ENCODE data around the gene UBE2L3.
"Not testable (repeated sequence)": the region's sequence is repeated elsewhere in the genome, so short reads cannot be mapped to it uniquely, and the experiment has no call there.

UBE2L3 gene

GRCh38 chr22:21559345-21560125 is 8.0 kb upstream of the UBE2L3 start:
- H3K4me1 ChIP-seq (ENCODE audit: control insufficient read depth, insufficient read depth, low read length); POLR2A ChIA-PET; H3K4me3 ChIP-seq (ENCODE audit: low read depth, low read length); H3K36me3 ChIP-seq (ENCODE audit: control insufficient read depth in 2 of 2, insufficient read depth in 1 of 2, low read length in 2 of 2); H3K27ac ChIP-seq (ENCODE audit: extremely low read depth, low read depth, low read length); CTCF ChIA-PET; H3K9me3 ChIP-seq (ENCODE audit: control insufficient read depth, insufficient read depth, low read depth, low read length): not testable (repeated sequence)

GRCh38 chr22:21560657-21561056 is 6.9 kb upstream of the UBE2L3 start:
- CTCF ChIA-PET; POLR2A ChIA-PET; H3K36me3 ChIP-seq (ENCODE audit: control insufficient read depth in 2 of 2, insufficient read depth in 1 of 2, low read length in 2 of 2); H3K4me1 ChIP-seq (ENCODE audit: control insufficient read depth, insufficient read depth, low read length); H3K27ac ChIP-seq (ENCODE audit: extremely low read depth, low read depth, low read length); H3K4me3 ChIP-seq (ENCODE audit: low read depth, low read length); H3K9me3 ChIP-seq (ENCODE audit: control insufficient read depth, insufficient read depth, low read depth, low read length): not testable (repeated sequence)

- H3K27ac ChIP-seq (ENCODE audit: extremely low read depth, low read depth, low read length): no peak overlapping the region
- no peaks in the 10 kb centered on the region for H3K36me3 ChIP-seq (ENCODE audit: control insufficient read depth in 2 of 2, insufficient read depth in 1 of 2, low read length in 2 of 2)
- no peaks in the 10 kb centered on the region for H3K4me1 ChIP-seq (ENCODE audit: control insufficient read depth, insufficient read depth, low read length)
- ChIA-PET CTCF (no interaction called here), POLR2A (interaction anchor here (0.7 to 1.2 kb wide), 2 partner anchors 9 to 38 kb away, joined by 3 read pairs; no protein-coding TSS in a partner anchor)
- H3K4me3 ChIP-seq (ENCODE audit: low read depth, low read length): no peak overlapping the region
- TF ChIP-seq ZNF621 (tag by site-specific recombination; IDR thresholded peaks at IDR 0.05) (no peak), SP3 (tag by site-specific recombination; IDR thresholded peaks at IDR 0.05) (no peak), ZNF10 (tag by site-specific recombination; IDR thresholded peaks at IDR 0.05) (no peak), ZNF169 (tag by site-specific recombination; IDR thresholded peaks at IDR 0.05) (no peak), GLI4 (tag by site-specific recombination; IDR thresholded peaks at IDR 0.05) (no peak)
- no peaks in the 10 kb centered on the region for H3K9me3 ChIP-seq (ENCODE audit: control insufficient read depth, insufficient read depth, low read depth, low read length)
These were observed 3.6 kb upstream of the UBE2L3 start for GRCh38 chr22:21563912-21564311.

GRCh38 chr22:21564411-21564810 is 3.1 kb upstream of the UBE2L3 start:
- TF ChIP-seq ZNF449 (tag by site-specific recombination; IDR thresholded peaks at IDR 0.05): no peak
- TF ChIP-seq ZNF501 (tag by site-specific recombination; IDR thresholded peaks at IDR 0.05): no peak
- TF ChIP-seq ZNF10 (tag by site-specific recombination; IDR thresholded peaks at IDR 0.05): no peak
- TF ChIP-seq HOXC10 (CRISPR knock-in tag; IDR thresholded peaks at IDR 0.05): no peak
- TF ChIP-seq ZBTB7A (tag by site-specific recombination; IDR thresholded peaks at IDR 0.05; ENCODE audit: low read depth): no peak
- no peak for TF ChIP-seq ZNF114 (tag by site-specific recombination; IDR thresholded peaks at IDR 0.05)
- POLR2A ChIA-PET: interaction anchor here (0.7 to 1.2 kb wide), 2 partner anchors 9 to 38 kb away, joined by 3 read pairs; no protein-coding TSS in a partner anchor
- CTCF ChIA-PET: no interaction called here
- peaks cover 1% of the 10 kb centered on the region; the same call in 1 of the 2 replicates for H3K4me1 ChIP-seq (ENCODE audit: control insufficient read depth, insufficient read depth, low read length)
- H3K36me3 ChIP-seq (ENCODE audit: control insufficient read depth in 2 of 2, insufficient read depth in 1 of 2, low read length in 2 of 2): peaks cover 0 to under 1% of the 10 kb centered on the region in 2 experiments; a peak in 1 of 3 replicates
- H3K27ac ChIP-seq (ENCODE audit: extremely low read depth, low read depth, low read length): no peak overlapping the region
- no peaks in the 10 kb centered on the region for H3K9me3 ChIP-seq (ENCODE audit: control insufficient read depth, insufficient read depth, low read depth, low read length)
- no peak overlapping the region for H3K4me3 ChIP-seq (ENCODE audit: low read depth, low read length)

- POLR2A ChIA-PET: interaction anchor here (0.8 to 1.6 kb wide), 4 partner anchors 10 to 74 kb away, joined by 3 to 7 read pairs (median 5); partner anchors contain the start of gene SDF2L1
- CTCF ChIA-PET: interaction anchor here (1.1 kb wide), 1 partner anchor 61 kb away, joined by 3 read pairs; no protein-coding TSS in a partner anchor
- Histone ChIP-seq H3K4me1 (ENCODE audit: control insufficient read depth, insufficient read depth, low read length) (peaks cover 7% of the 10 kb centered on the region; the same call in 1 of the 2 replicates), H3K9me3 (ENCODE audit: control insufficient read depth, insufficient read depth, low read depth, low read length) (no peaks in the 10 kb centered on the region), H3K27ac (ENCODE audit: extremely low read depth, low read depth, low read length) (peak overlapping the region; percentile 65), H3K4me3 (ENCODE audit: low read depth, low read length) (peak overlapping the region; percentile 98), H3K36me3 (ENCODE audit: control insufficient read depth in 2 of 2, insufficient read depth in 1 of 2, low read length in 2 of 2) (peaks cover 0 to 32% of the 10 kb centered on the region in 2 experiments; a peak in 1 of 3 replicates)
- TF ChIP-seq ZNF335 (tag by site-specific recombination; conservative IDR thresholded peaks at IDR 0.05) (0 out of 2 replicates have a peak, but pooled peaks have one; percentile 34), ZNF639 (tag by site-specific recombination; IDR thresholded peaks at IDR 0.05) (no peak), PRDM10 (tag by site-specific recombination; IDR thresholded peaks at IDR 0.05) (peak; percentile 56), OSR2 (tag by site-specific recombination; IDR thresholded peaks at IDR 0.05) (no peak)
These were observed 997 bp downstream of the UBE2L3 start for GRCh38 chr22:21568347-21569075.

All from HEK293 (cell line).